Measurements from ENCODE around the gene TULP3.

The TULP3 gene

DNA sequence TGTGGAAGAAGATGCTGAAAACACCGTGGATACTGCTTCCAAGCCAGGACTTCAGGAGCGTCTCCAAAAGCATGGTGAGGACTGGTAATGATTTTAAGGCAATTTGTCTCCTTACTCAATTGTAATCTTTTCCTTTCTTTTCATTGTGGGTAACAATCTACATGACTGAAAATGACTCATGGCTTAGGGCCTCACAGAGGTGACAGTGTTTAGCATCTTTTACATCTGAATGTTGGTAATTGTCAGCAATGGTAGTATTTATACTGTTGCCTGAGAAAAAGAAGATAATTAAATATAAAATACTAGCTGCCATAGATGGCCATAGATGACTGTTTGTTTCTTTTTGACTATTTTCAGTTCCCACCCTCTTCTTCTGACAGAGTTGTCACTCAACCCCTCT, 31.6 kb downstream of the TULP3 start:
- H3K27me3 ChIP-seq (ENCODE audit: insufficient read depth, low read depth), result no peaks in the 10 kb centered on the region
- no peaks in the 10 kb centered on the region for H3K36me3 ChIP-seq (ENCODE audit: insufficient read depth)
- TF ChIP-seq, protein P1, sequence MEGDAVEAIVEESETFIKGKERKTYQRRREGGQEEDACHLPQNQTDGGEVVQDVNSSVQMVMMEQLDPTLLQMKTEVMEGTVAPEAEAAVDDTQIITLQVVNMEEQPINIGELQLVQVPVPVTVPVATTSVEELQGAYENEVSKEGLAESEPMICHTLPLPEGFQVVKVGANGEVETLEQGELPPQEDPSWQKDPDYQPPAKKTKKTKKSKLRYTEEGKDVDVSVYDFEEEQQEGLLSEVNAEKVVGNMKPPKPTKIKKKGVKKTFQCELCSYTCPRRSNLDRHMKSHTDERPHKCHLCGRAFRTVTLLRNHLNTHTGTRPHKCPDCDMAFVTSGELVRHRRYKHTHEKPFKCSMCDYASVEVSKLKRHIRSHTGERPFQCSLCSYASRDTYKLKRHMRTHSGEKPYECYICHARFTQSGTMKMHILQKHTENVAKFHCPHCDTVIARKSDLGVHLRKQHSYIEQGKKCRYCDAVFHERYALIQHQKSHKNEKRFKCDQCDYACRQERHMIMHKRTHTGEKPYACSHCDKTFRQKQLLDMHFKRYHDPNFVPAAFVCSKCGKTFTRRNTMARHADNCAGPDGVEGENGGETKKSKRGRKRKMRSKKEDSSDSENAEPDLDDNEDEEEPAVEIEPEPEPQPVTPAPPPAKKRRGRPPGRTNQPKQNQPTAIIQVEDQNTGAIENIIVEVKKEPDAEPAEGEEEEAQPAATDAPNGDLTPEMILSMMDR (conservative IDR thresholded peaks at IDR 0.05; ENCODE audit: low read depth, low read length), result no peak
- H3K4me2 ChIP-seq, result no peak overlapping the region
- no peaks in the 10 kb centered on the region for H3K79me2 ChIP-seq (ENCODE audit: insufficient read depth, low read depth)
- H3K9ac ChIP-seq, result no peak overlapping the region
- no peaks in the 10 kb centered on the region for H3K4me1 ChIP-seq (ENCODE audit: low read depth, poor library complexity, severe bottlenecking)
- H4K20me1 ChIP-seq (ENCODE audit: insufficient read depth), result no peaks in the 10 kb centered on the region
- H3K27ac ChIP-seq, result no peak overlapping the region
- H2AFZ ChIP-seq (ENCODE audit: low read depth), result no peak overlapping the region
- no peak overlapping the region for H3K4me3 ChIP-seq (IDR thresholded peaks at IDR 0.05; ENCODE audit: insufficient read depth, low read depth, low read length)

DNA sequence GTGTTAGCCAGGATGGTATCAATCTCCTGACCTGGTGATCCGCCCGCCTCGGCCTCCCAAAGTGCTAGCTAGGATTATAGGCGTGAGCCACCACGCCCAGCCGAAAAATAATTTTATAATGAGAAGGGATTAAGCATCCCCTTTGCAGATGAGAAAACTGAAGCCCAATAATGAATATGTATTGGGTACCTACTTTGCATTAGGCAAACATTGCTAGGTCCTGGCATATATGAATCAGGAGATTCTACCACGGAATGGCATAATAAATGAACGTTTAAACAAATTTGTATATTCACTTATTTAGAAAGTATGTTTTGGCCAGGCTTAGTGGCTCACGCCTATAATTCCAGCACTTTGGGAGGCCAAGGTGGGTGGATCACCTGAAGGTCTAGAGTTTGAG, 32.4 kb downstream of the TULP3 start:
- Histone ChIP-seq H2AFZ (ENCODE audit: low read depth) (no peak overlapping the region), H3K4me2 (no peak overlapping the region), H3K27me3 (ENCODE audit: insufficient read depth, low read depth) (no peaks in the 10 kb centered on the region), H3K4me1 (ENCODE audit: low read depth, poor library complexity, severe bottlenecking) (no peaks in the 10 kb centered on the region), H3K9ac (no peak overlapping the region), H3K79me2 (ENCODE audit: insufficient read depth, low read depth) (no peaks in the 10 kb centered on the region), H3K27ac (no peak overlapping the region), H3K4me3 (IDR thresholded peaks at IDR 0.05; ENCODE audit: insufficient read depth, low read depth, low read length) (no peak overlapping the region), H4K20me1 (ENCODE audit: insufficient read depth) (no peaks in the 10 kb centered on the region), H3K36me3 (ENCODE audit: insufficient read depth) (no peaks in the 10 kb centered on the region)
- TF ChIP-seq, protein P1 (conservative IDR thresholded peaks at IDR 0.05; ENCODE audit: low read depth, low read length), result no peak

DNA sequence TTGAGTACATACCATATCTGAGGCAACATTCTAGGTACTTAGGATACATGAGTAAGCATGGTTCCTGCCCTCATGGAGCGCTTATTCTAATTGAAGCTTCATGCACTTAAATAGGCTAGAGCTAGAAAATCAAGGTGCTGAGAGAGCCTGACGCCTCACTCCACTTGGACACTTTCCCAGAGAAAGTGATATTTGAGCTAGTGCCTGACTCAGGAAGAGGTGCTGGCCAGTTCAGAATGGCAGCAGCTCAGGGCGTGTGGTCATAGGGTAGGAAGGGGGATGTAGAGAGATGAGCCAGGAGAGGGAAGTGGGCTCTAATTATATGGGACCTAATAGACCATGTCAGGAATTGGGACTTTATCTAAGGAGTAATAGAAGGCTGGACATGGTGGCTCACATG, 33.3 kb downstream of the TULP3 start:
- no peak overlapping the region for H3K9ac ChIP-seq
- H3K36me3 ChIP-seq (ENCODE audit: insufficient read depth), result no peaks in the 10 kb centered on the region
- H2AFZ ChIP-seq (ENCODE audit: low read depth), result no peak overlapping the region
- H3K4me1 ChIP-seq (ENCODE audit: low read depth, poor library complexity, severe bottlenecking), result no peaks in the 10 kb centered on the region
- TF ChIP-seq, protein P1 (conservative IDR thresholded peaks at IDR 0.05; ENCODE audit: low read depth, low read length), result no peak
- no peaks in the 10 kb centered on the region for H4K20me1 ChIP-seq (ENCODE audit: insufficient read depth)
- H3K27ac ChIP-seq, result no peak overlapping the region
- H3K4me2 ChIP-seq, result no peak overlapping the region
- H3K4me3 ChIP-seq (IDR thresholded peaks at IDR 0.05; ENCODE audit: insufficient read depth, low read depth, low read length), result no peak overlapping the region
- no peaks in the 10 kb centered on the region for H3K79me2 ChIP-seq (ENCODE audit: insufficient read depth, low read depth)
- H3K27me3 ChIP-seq (ENCODE audit: insufficient read depth, low read depth), result no peaks in the 10 kb centered on the region

DNA sequence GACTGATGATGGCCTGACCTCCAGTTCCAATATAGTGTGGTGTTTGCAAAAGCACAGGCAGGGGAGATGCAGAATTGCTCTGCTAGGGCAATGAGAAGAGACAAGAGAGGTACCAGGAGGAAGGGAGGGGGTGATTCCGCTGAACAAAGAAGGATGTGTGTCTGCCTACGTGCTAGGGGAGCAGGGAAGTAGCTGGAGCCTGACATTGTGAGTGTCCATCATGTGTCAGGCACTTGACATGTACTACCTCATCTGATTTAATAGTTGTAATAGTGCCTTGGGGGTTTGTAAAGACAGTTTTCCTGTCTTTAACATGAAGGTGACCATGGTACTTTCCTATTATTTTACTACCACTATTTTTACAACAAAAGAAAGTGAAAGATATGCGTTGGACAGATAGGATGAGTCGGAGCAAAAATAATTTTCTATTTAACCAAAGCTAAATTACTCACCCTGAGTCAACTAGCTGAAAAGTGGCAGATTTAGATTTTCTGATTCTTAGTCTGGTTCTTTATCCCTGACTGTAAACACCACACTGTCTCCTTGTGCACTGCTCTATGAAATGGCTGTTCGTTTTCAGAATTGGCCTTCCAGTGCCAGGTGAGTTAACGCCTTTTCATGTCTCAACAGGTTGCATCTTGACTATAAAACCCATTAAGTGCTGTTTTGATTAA, 34.8 kb downstream of the TULP3 start:
- no peak overlapping the region for H3K4me3 ChIP-seq (IDR thresholded peaks at IDR 0.05; ENCODE audit: insufficient read depth, low read depth, low read length)
- no peak overlapping the region for H2AFZ ChIP-seq (ENCODE audit: low read depth)
- H3K79me2 ChIP-seq (ENCODE audit: insufficient read depth, low read depth), result no peaks in the 10 kb centered on the region
- H3K36me3 ChIP-seq (ENCODE audit: insufficient read depth), result no peaks in the 10 kb centered on the region
- no peak overlapping the region for H3K9ac ChIP-seq
- TF ChIP-seq, protein P1 (conservative IDR thresholded peaks at IDR 0.05; ENCODE audit: low read depth, low read length), result no peak
- H3K27me3 ChIP-seq (ENCODE audit: insufficient read depth, low read depth), result no peaks in the 10 kb centered on the region
- H3K4me2 ChIP-seq, result no peak overlapping the region
- H4K20me1 ChIP-seq (ENCODE audit: insufficient read depth), result no peaks in the 10 kb centered on the region
- H3K27ac ChIP-seq, result no peak overlapping the region
- no peaks in the 10 kb centered on the region for H3K4me1 ChIP-seq (ENCODE audit: low read depth, poor library complexity, severe bottlenecking)
